GM21723 (cell line): ENCODE data around the gene SRP54.
"Not testable (repeated sequence)": the region's sequence is repeated elsewhere in the genome, so short reads cannot be mapped to it uniquely, and the experiment has no call there.

ENCODE experiments used
- ATAC-seq: cut with Tn5 transposase; IDR thresholded peaks from one replicate; pipeline ENCODE4 v1.9.1; 2021; ENCODE audit warnings: mild to moderate bottlenecking, moderate library complexity; ENCODE audit not compliant: unreplicated experiment

SRP54 gene

GRCh38 chr14:35046048-35046750, 63.4 kb downstream of the SRP54 start, which contains the start of gene FAM177A1:
FAM177A1 (plus strand) TSS chr14:35046272; CDS start chr14:35046464, 192 bp downstream.
- peak; percentile 93 for ATAC-seq

- peak; percentile 38 for ATAC-seq
These were observed 64.2 kb downstream of the SRP54 start for GRCh38 chr14:35046751-35047536.

- ATAC-seq, result no peak
These were observed 65.3 kb downstream of the SRP54 start for GRCh38 chr14:35047976-35048513.

- ATAC-seq, result no peak
These were observed 67.9 kb downstream of the SRP54 start for GRCh38 chr14:35050652-35051051.

- no peak for ATAC-seq
These were observed 69.0 kb downstream of the SRP54 start for GRCh38 chr14:35051796-35052195.

- no peak for ATAC-seq
These were observed 69.8 kb downstream of the SRP54 start for GRCh38 chr14:35052637-35053036.

GRCh38 chr14:35061113-35061791, 78.5 kb downstream of the SRP54 start:
- ATAC-seq, result not testable (repeated sequence)

GRCh38 chr14:35065731-35066130, 82.9 kb downstream of the SRP54 start:
- not testable (repeated sequence) for ATAC-seq

GRCh38 chr14:35068238-35069012, 85.6 kb downstream of the SRP54 start:
- ATAC-seq, result no peak

- ATAC-seq, result no peak
These were observed 89.4 kb downstream of the SRP54 start for GRCh38 chr14:35072226-35072625.

- ATAC-seq, result no peak
These were observed 90.7 kb downstream of the SRP54 start for GRCh38 chr14:35073486-35073885.

- no peak for ATAC-seq
These were observed 95.3 kb downstream of the SRP54 start for GRCh38 chr14:35078082-35078481.
